HUES64 (cell line): ENCODE measurements around the gene HCRT.
"Not testable (repeated sequence)": the region's sequence is repeated elsewhere in the genome, so short reads cannot be mapped to it uniquely, and the experiment has no call there.

Source experiments
- H3K27ac ChIP-seq: 2 replicates; pipeline ENCODE4 v1.7.0; 2013; ENCODE audit warnings: low read depth, low read length, inconsistent platforms
- H3K27me3 ChIP-seq: 2 replicates; pipeline ENCODE4 v1.6.1; 2013; ENCODE audit warnings: mild to moderate bottlenecking, low read length; ENCODE audit not compliant: insufficient read depth
- H3K36me3 ChIP-seq: 2 replicates; pipeline ENCODE4 v1.6.1; 2013; ENCODE audit warnings: mild to moderate bottlenecking, low read length; ENCODE audit not compliant: insufficient read depth
- H3K4me1 ChIP-seq: 2 replicates; pipeline ENCODE4 v1.6.1; 2013; ENCODE audit warnings: mild to moderate bottlenecking, low read length, moderate library complexity; ENCODE audit not compliant: insufficient read depth
- H3K4me3 ChIP-seq: 2 replicates; pipeline ENCODE4 v1.5.1; 2013; ENCODE audit warnings: mild to moderate bottlenecking, low read length, moderate library complexity
- H3K9ac ChIP-seq: 2 replicates; pipeline ENCODE4 v1.6.1; 2013; ENCODE audit warnings: mild to moderate bottlenecking, low read depth, low read length
- H3K9me3 ChIP-seq: 2 replicates; pipeline ENCODE4 v1.6.1; 2013; ENCODE audit warnings: low read depth, low read length; ENCODE audit not compliant: insufficient read depth
- WGBS: fragments of 150-250, 120-280 bp; methylation state at CpG from one replicate; pipeline ENCODE4 v1.1.7; 2013; ENCODE audit warnings: missing lambda C conversion rate; 5-methylcytosine and 5-hydroxymethylcytosine counted together

Gene HCRT

GRCh38 chr17:42212382-42212781 lies 27.1 kb upstream of the HCRT start:
- Histone ChIP-seq H3K27ac (no peak overlapping the region), H3K9ac (no peak overlapping the region), H3K9me3 (no peaks in the 10 kb centered on the region), H3K4me1 (no peaks in the 10 kb centered on the region), H3K36me3 (peaks cover 80% of the 10 kb centered on the region), H3K4me3 (no peak overlapping the region), H3K27me3 (no peaks in the 10 kb centered on the region)
- WGBS = 93% methylated on average over 7 of the region's 7 CpGs

GRCh38 chr17:42211921-42212341 lies 26.7 kb upstream of the HCRT start:
- not testable (repeated sequence) for H3K27ac ChIP-seq, H3K9me3 ChIP-seq, H3K9ac ChIP-seq, H3K4me3 ChIP-seq, H3K4me1 ChIP-seq, H3K27me3 ChIP-seq
- 97% methylated on average over 9 of the region's 9 CpGs for WGBS
- H3K36me3 ChIP-seq = peaks cover 80% of the 10 kb centered on the region

- H3K27me3 ChIP-seq = no peaks in the 10 kb centered on the region
- H3K27ac ChIP-seq = no peak overlapping the region
- WGBS = 96% methylated on average over 6 of the region's 6 CpGs
- H3K4me3 ChIP-seq = no peak overlapping the region
- no peak overlapping the region for H3K9ac ChIP-seq
- H3K9me3 ChIP-seq = no peaks in the 10 kb centered on the region
- H3K4me1 ChIP-seq = no peaks in the 10 kb centered on the region
- H3K36me3 ChIP-seq = peaks cover 81% of the 10 kb centered on the region
Measured at GRCh38 chr17:42210046-42210445, 24.8 kb upstream of the HCRT start.

- 97% methylated on average over 7 of the region's 8 CpGs for WGBS
- peaks cover 81% of the 10 kb centered on the region for H3K36me3 ChIP-seq
- not testable (repeated sequence) for H3K4me1 ChIP-seq
Measured at GRCh38 chr17:42206153-42206612, 20.9 kb upstream of the HCRT start.

GRCh38 chr17:42203354-42203753 lies 18.1 kb upstream of the HCRT start:
- H3K9me3 ChIP-seq = no peaks in the 10 kb centered on the region
- H3K27me3 ChIP-seq = no peaks in the 10 kb centered on the region
- H3K9ac ChIP-seq = no peak overlapping the region
- H3K4me1 ChIP-seq = no peaks in the 10 kb centered on the region
- WGBS = 88% methylated on average over 2 of the region's 2 CpGs
- no peak overlapping the region for H3K4me3 ChIP-seq
- H3K27ac ChIP-seq = no peak overlapping the region
- peaks cover 66% of the 10 kb centered on the region for H3K36me3 ChIP-seq

More at GRCh38 chr17:42206153-42206612, 20.9 kb upstream of the HCRT start:
- not testable (repeated sequence) for H3K27ac ChIP-seq, H3K9ac ChIP-seq, H3K27me3 ChIP-seq, H3K4me3 ChIP-seq, H3K9me3 ChIP-seq

- peaks cover 66% of the 10 kb centered on the region for H3K36me3 ChIP-seq
- H3K9ac ChIP-seq = no peak overlapping the region
- WGBS = 95% methylated on average over 5 of the region's 5 CpGs
- H3K27me3 ChIP-seq = no peaks in the 10 kb centered on the region
- H3K4me1 ChIP-seq = no peaks in the 10 kb centered on the region
- no peak overlapping the region for H3K27ac ChIP-seq
- no peak overlapping the region for H3K4me3 ChIP-seq
- H3K9me3 ChIP-seq = no peaks in the 10 kb centered on the region
Measured at GRCh38 chr17:42202696-42203095, 17.4 kb upstream of the HCRT start.

- 98% methylated on average over 6 of the region's 6 CpGs for WGBS
- no peak overlapping the region for H3K27ac ChIP-seq
- peaks cover 61% of the 10 kb centered on the region for H3K36me3 ChIP-seq
- no peak overlapping the region for H3K4me3 ChIP-seq
- no peaks in the 10 kb centered on the region for H3K9me3 ChIP-seq
- H3K4me1 ChIP-seq = no peaks in the 10 kb centered on the region
- no peaks in the 10 kb centered on the region for H3K27me3 ChIP-seq
- H3K9ac ChIP-seq = no peak overlapping the region
Measured at GRCh38 chr17:42202159-42202558, 16.9 kb upstream of the HCRT start.

- Histone ChIP-seq H3K27ac (no peak overlapping the region), H3K4me1 (no peaks in the 10 kb centered on the region), H3K36me3 (peaks cover 54% of the 10 kb centered on the region), H3K27me3 (no peaks in the 10 kb centered on the region), H3K4me3 (no peak overlapping the region), H3K9me3 (no peaks in the 10 kb centered on the region), H3K9ac (no peak overlapping the region)
- WGBS = 97% methylated on average over 10 of the region's 10 CpGs
Measured at GRCh38 chr17:42201458-42201772, 16.2 kb upstream of the HCRT start.

- Histone ChIP-seq H3K4me3 (no peak overlapping the region), H3K9me3 (no peaks in the 10 kb centered on the region), H3K27ac (no peak overlapping the region), H3K4me1 (no peaks in the 10 kb centered on the region), H3K9ac (no peak overlapping the region), H3K36me3 (peaks cover 50% of the 10 kb centered on the region), H3K27me3 (no peaks in the 10 kb centered on the region)
- WGBS = 94% methylated on average over 12 of the region's 14 CpGs
Measured at GRCh38 chr17:42200706-42201457, 15.6 kb upstream of the HCRT start.

- H3K4me3 ChIP-seq = no peak overlapping the region
- no peak overlapping the region for H3K27ac ChIP-seq
- no peak overlapping the region for H3K9ac ChIP-seq
- 96% methylated on average over 9 of the region's 12 CpGs for WGBS
- H3K9me3 ChIP-seq = no peaks in the 10 kb centered on the region
- H3K4me1 ChIP-seq = no peaks in the 10 kb centered on the region
- H3K36me3 ChIP-seq = peaks cover 38% of the 10 kb centered on the region
- H3K27me3 ChIP-seq = no peaks in the 10 kb centered on the region
Measured at GRCh38 chr17:42199416-42200011, 14.3 kb upstream of the HCRT start.

- WGBS = 91% methylated on average over 4 of the region's 4 CpGs
- H3K27ac ChIP-seq = no peak overlapping the region
Measured at GRCh38 chr17:42198897-42199296, 13.6 kb upstream of the HCRT start.

More at GRCh38 chr17:42198897-42199296, 13.6 kb upstream of the HCRT start:
- H3K27me3 ChIP-seq = no peaks in the 10 kb centered on the region
- H3K4me1 ChIP-seq = no peaks in the 10 kb centered on the region
- no peak overlapping the region for H3K4me3 ChIP-seq
- no peak overlapping the region for H3K9ac ChIP-seq
- H3K9me3 ChIP-seq = no peaks in the 10 kb centered on the region
- H3K36me3 ChIP-seq = peaks cover 32% of the 10 kb centered on the region
